Gastrocnemius medialis (tissue), 4 donors: ENCODE measurements around the gene CGRRF1.
A peak's percentile ranks its signal among the peaks of the same experiment; 100 is the strongest.

ENCODE experiments used
- CTCF ChIP-seq, 5 experiments: fragments of 450-650 bp in 3 of 5; fragments of 200-600 bp in 2 of 5; sonication (generic) in 2 of 5; IDR thresholded peaks in 4 of 5; conservative IDR thresholded peaks in 1 of 5; 1 replicate in 4 of 5; 2 replicates in 1 of 5; pipeline ENCODE4 v1.5.1; 2016 to 2019; ENCODE audit warnings: antibody characterized with exemption in 5 of 5, mild to moderate bottlenecking in 3 of 5, moderate library complexity in 3 of 5
- POLR2A ChIP-seq, 2 donors: fragments of 450-650 bp; IDR thresholded peaks; one replicate each; pipeline ENCODE4 v1.6.1; 2017; ENCODE audit warnings: antibody characterized with exemption in 2 of 2, mild to moderate bottlenecking in 2 of 2, moderate library complexity in 2 of 2

- TF ChIP-seq POLR2A (IDR thresholded peaks at IDR 0.05) (peak; percentile 91 to 92), CTCF (IDR thresholded peaks at IDR 0.05 in 4 of 5, conservative IDR thresholded peaks at IDR 0.05 in 1 of 5) (peak; percentile 13 to 59 (median 45))
These were observed 55.4 kb downstream of the CGRRF1 start for GRCh38 chr14:54564868-54565784.
